ENCODE measurements around the gene AIRE. TPM values are rescaled to one million over a fixed set of nuclear protein-coding genes. Genes with fewer than 3 reads are reported as not detected.

The AIRE gene
- polyA plus RNA-seq, 10 donors: 0.05 to 0.19 (median 0.09) TPM; not detected in 1

DNA sequence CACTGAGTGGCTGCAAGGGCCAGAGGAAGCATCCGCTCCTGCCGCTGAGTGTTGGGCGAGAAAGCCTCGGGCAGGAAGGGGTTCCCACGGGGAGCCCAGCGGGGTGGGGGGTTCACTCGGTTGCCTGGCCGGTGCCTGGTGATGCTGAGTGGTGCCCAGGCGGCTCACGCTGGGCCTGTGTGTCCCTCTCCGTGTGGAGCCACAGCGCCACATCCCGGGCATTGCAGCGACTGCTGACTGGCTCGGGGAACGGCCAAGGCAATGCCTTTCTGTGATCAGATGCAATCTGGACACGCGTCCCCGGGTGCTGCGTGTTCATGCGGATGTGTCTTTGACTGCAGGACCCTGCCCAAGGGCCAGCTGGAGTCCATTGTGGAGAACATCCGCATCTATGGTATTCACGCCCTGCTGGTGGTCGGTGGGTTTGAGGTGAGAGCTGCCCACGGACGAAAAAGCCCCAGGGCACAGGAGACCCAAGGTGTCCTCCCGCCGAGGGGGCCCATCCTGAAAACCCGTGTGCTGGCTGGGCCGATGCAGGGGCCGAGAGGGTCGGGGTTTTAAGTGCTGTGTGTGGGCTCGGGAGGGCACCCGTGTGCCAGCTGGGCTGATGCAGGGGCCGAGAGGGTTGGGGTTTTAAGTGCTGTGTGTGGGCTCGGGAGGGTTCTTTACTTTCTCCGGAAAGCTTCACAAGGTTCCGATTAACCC, 37.1 kb downstream of the AIRE start:
- no peak for DNase-seq

DNA sequence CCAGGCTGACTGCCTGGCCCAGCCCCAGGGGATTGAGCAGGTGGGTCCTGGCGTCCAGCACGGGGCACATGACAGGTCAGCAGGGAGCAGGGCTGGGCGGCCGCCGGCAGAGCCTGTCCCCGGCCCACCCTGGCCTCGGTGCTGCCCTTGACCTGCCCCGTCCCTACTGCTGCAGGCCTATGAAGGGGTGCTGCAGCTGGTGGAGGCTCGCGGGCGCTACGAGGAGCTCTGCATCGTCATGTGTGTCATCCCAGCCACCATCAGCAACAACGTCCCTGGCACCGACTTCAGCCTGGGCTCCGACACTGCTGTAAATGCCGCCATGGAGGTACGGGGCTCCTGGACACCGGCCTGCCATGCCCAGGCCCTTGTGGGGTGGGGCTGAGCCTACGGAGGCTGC, 37.9 kb downstream of the AIRE start:
- DNase-seq: no peak

DNA sequence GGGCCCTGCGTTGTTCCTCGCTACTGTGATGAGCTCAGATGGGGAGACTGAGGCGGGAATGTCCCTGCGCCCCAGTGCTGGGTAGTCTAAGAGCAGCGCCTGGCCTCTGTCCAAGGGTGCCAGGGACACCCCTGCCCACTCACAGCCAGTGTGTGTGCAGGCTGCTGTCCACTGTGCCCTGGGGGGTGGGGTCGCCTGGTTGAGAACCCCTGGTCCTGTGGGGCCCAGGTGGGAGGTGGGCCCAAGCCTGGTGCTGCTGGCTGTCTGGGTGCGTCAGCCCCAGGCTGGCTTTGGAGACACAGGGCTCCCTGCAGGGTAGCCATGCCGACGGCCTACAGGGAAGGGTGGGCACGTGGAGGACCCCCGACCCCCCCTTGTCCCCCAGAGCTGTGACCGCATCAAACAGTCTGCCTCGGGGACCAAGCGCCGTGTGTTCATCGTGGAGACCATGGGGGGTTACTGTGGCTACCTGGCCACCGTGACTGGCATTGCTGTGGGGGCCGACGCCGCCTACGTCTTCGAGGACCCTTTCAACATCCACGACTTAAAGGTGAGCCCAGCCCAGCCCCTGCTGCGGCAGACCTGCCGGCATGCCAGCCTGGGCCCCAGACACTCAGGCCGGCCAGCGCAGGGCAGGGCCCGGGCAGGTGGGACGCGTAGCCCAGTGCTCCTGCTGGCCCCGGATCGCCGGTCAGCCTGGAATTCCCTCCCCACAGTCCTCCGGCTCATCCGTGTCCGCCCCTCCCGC, 38.6 kb downstream of the AIRE start:
- no peak for DNase-seq

DNA sequence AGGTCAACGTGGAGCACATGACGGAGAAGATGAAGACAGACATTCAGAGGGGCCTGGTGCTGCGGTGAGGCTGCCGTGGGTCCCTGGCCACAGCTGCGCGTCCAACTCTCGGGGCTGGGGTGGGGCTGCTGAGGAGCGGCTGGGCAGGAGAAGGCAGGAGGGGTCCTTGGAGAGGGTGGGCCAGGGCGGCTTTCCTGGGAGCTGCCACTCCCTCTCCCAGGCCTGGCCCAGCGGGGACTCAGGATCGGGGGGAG, 39.1 kb downstream of the AIRE start:
- no peak for DNase-seq

DNA sequence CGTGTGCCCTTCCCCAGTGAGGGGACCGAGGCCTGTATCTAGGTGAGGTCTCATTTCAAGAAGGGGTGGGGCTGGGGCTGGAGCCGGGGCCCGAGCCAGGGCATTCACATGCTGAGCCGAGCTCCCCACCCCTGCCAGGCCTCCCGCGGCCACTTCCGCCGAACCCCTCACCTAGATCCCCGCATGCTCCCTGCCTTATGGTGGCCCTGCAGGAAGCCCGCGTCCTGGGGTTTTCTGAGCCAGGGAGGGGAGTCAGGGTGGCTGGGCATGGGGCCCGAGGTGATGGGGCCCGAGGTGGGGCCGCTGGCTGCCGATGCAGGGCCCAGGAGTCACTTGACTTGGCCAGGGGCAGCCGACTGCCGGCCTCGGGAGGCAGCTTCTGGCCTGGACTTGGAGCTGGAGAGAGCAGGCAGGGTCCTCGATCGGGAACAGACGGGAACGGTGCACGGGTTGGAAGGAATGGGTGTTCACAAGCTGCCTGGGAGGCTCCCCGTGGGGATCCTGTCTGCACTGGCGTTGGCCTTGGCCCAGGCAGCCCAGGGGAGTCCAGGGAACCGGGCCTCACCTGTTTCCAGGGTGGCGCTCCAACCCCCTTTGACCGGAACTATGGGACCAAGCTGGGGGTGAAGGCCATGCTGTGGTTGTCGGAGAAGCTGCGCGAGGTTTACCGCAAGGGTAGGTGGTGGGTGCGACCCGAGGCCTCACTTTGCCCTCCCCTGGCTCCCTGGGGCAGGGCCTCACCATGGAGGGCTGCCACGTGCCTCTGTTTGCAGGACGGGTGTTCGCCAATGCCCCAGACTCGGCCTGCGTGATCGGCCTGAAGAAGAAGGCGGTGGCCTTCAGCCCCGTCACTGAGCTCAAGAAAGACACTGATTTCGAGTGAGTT, 40.0 kb downstream of the AIRE start:
- DNase-seq: no peak

DNA sequence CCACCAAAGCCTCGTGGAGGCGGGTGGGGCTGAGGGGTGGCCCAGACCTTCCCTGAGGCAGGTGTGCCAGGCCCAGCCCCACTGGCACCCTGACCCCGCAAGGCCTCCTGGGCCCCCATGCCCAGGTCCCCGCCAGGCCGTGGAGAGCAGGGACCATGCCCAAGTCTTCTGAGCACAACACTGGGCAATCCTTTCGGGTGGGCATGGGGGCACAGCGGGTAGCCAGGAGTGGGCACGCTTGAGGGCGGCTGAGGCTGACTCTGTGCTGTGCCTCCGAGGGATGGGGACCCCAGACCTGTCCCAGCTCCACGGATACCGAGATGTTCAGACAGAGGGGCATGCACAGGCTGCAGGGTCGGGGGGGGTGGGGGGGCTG, 40.6 kb downstream of the AIRE start:
- DNase-seq: no peak

DNA sequence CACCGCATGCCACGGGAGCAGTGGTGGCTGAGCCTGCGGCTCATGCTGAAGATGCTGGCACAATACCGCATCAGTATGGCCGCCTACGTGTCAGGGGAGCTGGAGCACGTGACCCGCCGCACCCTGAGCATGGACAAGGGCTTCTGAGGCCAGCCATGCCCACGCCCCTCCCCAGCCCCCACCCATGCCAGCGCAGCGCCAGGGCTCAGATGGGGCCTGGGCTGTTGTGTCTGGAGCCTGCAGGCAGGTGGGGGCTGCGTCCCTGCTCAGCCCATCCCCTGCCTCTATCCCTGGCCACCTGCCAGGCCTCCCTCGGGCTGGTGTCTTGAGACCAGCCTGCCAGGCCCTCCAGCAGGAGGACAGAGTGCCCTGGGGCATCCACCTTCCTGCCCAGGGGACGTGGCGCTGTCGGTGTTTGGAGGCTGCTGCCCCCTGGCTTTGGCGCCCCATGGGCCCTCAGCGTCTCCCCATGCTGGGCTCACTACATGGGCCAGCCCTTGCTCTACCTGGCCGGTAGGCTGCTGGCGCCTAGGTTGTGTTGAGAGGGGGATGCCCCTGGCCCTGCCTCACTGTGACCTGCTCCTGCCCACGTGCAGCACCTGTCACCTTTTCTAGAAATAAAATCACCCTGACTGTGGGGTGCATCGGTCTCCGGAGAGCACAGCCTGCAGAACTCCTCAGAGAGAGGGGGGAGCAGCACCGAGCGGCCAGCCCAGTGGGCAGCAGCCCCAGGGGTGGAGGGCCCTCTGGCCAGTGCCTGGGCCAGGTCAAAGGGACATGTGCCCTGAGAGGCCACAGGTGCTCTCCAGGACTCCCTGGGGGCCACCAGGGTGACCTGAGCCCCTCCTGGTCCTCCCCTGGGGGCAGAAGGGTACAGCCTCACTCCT, 41.3 kb downstream of the AIRE start:
- DNase-seq: no peak

DNA sequence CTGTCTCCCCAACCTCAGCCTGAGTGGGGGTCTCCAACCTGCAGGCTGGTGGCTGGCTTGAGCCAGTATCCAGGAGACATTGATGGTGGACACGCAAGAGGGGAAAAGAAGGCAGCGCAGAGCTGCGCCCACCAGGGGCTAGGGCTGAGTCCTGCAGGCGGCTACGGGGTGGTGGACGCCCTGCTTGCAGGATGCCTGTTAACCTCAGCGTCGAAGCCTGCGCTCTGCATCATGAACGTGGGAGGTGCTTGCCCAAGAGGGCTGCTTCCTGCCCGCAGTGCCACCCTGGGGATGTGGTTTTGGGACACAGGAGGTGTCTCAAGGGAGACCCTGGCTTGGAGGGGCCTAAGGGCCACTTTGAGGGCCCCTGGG, 41.9 kb downstream of the AIRE start:
- no peak for DNase-seq

DNA sequence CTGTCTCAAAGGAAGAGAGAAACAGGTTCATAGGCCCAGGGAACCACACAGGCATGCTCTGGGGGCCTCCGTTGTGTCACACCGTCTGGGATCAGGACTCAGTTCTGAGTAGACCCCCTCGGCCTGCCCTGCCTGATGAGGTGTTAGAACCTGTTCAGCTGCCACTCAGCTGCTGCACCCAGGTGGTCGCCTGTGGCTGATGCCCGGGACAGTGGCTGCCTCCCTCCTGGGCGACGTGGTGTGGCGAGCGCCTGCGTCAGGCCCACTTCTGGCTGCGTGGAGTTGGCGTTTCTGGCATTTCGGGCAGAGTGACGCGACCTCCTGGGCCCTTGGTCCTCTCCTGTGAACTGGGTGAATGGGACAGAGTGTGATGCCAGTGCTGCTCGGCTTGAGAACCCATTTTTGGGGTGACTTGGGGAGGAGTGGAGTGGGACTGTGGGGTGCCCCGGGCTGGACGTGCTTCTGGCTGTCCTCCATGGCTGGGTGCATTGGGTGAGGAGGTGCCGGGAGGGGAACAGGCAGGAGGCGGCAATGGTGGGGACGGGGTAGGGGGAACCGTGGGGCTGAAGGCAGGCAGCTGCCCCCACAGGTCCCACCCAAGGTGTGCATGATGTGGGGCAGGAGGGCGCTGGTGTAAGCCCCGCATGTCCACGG, 42.7 kb downstream of the AIRE start:
- DNase-seq: no peak

DNA sequence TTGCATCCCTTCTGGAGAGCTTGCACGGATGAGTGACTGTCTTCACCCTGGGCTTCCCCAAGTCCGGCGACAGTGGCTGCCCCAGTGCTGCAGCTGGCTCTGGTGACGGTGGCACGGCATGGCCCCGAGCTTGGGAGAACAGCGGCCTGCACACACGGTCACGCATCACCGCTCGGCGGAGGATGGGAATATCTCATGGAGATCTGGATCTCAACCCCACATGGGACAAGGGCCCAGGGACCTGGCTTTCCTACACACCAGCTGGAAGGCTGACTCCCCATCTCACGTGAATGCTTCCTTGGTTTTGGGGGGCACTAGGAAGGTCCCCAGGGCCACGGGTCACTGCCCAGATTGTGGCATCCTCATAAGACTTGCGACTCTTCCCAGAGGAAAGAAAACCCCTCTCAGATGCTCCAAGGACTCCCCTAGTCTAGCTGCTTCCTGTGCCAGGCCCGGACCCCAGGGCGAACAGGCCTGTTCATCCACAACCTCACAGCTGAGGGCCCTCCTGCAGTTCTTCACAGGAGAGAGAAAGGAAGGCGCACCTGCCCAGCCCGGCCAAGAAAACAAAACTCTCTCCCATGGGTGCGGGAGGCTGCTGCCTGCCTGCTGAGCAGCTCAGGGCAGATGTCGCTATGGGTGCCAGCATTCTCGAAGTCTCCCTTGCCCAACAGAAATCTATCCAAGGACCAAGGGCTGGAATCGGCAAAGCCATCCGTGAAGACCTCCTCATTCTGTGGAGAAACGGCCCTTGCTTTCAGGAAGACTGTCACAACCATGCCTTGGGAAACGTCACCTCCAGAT, 43.6 kb downstream of the AIRE start:
- DNase-seq: no peak

DNA sequence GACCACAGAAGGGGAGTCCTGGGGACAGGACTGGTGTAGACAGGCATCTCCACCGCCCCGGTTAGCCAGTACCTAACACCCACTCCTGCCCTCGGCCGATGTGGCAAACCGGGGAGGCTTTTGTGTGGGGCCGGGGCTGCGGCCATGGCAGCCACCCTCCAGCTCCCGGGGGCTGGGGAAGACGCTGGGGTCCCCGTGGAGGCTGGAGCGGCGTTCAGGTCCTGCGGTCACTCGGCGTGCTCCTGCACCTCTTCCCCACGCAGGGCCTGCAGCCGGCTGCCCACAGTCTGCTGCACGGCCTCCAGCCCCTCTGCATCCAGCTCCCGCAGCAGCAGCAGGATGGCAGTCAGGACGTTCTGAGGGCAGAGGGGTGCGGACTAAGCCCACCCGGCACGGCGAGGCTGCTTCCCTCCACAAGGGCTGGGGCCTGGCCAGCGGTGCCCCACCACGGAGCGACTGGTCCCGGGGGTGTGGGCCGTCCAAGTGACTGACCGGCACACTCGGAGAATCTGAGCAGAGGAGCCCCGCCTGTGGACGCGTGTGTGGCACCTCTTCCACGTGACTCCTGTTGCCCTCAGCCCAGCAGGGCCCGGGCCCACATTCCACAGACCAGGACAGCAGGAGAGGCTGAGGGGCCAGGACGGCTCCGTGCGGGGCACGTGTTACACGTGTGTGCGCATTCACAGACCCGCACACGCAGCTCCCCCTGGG, 44.5 kb downstream of the AIRE start:
- DNase-seq: no peak

DNA sequence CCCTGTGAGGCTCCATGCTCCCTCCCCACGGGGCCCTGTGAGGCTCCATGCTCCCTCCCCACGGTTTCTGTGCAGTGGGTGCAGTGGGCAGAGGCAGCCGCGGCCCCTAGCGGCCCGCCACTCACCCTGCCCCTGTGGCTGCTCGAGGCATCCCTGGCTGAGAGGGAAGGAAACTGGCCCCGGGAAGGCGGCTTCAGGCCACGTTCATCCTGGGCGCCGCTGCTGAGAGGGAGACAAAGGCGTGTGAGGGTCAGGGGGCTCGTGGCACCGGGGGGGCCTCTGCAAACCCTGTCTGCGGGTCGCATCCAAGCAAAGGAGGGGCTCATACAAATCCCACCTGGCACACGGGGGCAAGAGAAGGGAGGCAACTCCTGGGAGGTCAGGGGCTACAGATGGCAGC, 45.0 kb downstream of the AIRE start:
- no peak for DNase-seq

DNA sequence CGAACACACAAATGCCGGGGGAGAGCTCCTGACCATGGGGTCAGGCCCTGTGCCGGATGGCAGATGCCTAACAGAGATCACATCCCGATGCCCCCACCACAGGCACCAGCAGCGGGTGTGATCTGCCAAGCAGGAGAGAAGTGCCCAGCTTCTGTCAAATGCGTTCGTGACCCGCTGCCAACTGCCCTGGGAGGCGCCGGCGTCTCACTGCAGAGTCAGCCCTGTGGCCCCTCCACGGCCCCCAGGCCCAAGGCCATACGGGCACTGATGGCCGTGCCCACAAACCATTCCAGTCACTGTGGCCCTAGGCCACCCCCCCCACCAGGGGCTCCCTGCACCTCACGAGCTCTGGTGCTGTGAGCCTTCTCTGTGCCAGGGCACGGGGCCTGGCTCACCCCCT, 45.5 kb downstream of the AIRE start:
- DNase-seq: no peak

DNA sequence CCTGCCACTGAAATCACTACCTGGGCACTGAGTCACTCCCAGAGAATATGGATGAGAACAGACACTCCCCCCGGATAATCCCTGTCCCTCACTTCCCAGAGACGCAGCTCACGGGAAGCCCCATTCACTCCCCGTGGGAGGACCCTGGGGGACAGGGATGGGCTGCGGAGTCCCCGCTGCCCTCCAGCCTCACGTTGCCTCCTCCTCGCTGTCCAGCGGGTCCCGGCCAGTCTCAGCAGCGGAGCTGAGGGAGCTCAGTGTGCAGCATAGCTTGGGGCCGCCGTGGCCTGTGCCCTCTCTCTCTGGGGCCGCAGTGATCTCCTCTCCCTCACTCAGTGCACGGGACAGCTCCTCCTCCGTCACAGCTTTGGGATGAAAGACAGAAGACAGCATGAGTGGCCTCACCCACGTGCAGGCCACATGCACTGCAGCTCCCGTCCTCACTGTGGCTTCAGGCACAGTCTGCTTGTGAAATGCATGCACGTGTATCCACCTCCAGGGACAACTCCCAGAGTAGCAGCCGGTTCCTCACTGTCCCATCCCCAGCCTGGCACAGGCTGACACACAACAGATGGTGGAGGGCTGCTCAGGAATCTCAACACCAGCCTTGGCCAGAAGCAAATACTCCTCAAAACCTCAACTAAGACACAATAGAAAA, 46.1 kb downstream of the AIRE start:
- no peak for DNase-seq

DNA sequence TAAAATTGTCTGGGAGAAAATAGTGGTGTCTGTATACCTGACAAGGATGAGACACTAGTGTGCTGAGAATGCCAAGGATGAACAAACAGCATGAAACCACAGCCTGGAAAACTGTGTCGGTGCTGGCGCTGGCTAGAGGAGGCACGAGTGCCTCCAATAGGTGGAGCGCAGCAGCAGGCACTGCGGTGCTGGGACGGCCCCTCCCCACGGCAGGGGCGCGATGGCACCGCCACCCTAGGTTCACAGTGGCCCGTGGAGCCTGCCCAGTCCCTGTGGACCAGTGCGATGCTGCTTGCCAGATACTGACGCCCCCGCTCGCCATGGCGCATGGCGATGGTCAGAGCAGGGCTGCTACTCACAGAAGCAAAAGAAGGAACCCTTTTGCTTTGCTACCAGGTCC, 46.7 kb downstream of the AIRE start:
- no peak for DNase-seq

DNA sequence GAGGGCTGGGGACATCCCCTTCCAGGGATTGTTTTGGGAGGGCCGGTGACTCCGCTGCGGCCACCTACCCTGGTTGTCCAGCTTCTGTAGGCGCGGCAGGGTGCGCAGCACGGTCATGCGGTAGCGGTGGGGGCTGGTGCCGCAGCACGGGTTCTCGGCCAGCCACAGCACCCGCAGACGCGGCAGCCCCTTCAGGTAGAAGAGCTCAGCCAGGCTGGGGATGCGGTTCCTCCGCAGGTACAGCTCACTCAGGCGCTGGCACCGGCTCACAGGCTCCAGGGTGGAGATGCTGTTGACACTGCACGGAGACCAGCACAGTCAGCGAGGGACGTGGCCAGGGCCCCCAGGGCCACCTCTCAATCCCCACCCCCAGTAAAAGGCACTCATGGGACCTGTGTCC, 47.3 kb downstream of the AIRE start:
- DNase-seq: no peak

DNA sequence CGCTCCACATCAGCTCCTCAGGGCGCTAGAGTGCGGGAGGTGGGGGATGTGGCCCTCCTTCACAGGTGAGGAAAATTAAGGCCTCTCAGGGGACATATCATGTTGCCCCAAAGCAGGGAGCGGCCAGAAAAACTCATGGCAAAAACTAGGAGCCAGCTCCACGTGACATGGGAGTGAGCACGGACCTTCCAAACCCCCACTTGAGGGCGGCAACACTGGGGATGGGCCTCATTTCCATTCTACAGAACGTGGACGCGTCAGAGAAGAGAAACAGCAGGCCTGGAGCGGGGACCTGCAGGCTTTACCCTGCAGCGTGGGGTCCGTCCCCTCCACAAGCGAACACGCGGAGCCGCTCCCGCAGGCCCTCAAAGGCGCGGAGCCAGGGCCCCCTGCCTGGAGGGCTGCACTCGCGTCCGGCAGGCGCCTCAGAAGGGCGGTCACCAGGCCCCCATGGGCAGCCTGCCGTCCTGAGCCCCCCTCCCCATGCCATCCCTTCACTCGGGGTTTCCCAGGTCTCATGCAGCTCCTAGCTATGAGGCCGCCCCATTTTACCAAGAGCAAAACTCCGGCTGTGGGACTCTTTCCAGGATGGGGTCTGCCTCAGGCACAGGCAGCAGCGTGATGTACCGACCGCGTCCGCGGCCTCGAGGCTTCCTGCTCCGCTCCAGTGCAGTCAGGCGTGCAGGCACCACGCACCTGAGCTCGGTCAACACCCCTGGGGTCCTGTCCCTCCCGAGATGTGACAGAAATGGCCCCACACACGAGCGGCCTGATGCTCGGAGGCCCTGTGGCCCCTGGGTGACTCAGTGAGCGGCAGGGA, 48.0 kb downstream of the AIRE start:
- DNase-seq: peak in 1 of 3 donors; percentile 61

DNA sequence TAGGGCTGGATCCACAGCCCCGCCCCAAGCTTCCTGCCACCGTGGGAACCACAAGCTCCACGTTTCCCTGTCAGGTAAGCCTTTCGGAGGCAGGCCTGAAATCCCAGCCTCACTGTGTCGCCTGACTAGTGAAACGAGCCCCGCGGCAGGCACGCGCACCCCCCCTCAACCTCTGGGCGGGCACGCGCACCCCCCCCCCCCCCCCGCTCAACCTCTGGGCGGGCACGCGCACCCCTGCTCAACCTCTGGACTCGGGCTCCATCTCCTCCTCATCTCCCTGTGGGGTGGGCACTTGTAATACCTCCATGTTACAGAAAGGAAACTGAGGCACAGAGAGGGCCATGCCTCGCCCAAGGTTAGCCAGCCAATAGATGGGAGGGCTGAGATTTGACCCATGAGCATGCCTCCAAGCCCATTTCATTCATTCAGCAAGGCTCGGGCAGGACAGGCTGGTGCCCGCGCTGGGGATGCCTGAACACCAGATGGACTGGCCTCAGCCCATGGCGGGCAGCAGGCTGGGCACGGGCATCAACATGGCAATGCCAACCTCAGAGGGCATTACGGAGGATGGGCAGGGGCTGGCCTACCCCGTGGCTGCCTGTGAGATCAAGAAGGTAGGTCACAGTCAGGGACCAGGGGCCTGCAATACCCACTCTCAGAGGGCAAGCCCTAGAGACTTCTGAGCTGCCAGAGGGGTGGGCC, 48.8 kb downstream of the AIRE start:
- DNase-seq: no peak

Measured in muscle of back (tissue), 11 donors.